Measurements from ENCODE around the gene NDUFS5. TPM values are rescaled to one million over a fixed set of nuclear protein-coding genes. Genes with fewer than 3 reads are reported as not detected.

NDUFS5 gene
- 492 and 758 TPM in 2 replicates for total RNA-seq

DNA sequence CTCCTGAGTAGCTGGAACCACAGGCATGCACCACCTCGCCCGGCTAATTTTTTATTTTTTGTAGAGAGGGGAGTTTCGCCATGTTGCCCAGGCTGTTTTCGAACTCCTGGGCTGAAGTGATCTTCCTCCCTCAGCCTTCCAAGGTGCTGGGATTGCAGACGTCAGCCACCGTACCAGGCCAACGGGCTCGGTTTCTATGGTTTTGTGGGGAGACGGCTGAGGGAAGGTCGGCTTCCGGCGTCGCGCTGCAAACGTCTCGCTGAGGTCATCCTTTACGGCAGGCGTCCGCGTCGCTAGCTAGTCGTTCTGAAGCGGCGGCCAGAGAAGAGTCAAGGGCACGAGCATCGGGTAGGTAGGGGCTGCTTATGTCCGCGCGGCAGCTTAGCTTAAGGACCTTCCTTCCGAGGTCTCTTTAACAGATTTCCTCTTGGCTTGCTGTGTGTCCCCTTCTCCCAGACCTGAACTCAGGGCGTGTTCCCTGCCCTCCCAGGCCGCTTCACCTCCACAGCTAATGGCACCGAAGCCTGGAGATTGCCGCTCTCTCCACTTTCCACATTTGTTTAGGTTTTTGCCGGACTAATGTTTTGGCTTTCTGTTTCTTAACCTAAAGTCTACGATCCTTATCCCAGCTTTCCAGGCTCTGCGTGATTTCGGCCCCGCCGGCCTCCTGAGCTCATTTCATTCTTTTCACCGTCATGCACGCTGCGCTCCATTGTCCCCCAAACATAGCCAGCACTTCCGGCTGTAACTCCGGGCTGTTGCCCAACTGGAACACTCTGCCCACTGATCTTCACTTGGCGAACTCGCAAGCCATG is at the start of gene NDUFS5:
Gene NDUFS5, plus strand, starts transcription at position 300 of the 815 bp plus-strand sequence. CDS start 2,375 bp downstream, outside the sequence.

DNA sequence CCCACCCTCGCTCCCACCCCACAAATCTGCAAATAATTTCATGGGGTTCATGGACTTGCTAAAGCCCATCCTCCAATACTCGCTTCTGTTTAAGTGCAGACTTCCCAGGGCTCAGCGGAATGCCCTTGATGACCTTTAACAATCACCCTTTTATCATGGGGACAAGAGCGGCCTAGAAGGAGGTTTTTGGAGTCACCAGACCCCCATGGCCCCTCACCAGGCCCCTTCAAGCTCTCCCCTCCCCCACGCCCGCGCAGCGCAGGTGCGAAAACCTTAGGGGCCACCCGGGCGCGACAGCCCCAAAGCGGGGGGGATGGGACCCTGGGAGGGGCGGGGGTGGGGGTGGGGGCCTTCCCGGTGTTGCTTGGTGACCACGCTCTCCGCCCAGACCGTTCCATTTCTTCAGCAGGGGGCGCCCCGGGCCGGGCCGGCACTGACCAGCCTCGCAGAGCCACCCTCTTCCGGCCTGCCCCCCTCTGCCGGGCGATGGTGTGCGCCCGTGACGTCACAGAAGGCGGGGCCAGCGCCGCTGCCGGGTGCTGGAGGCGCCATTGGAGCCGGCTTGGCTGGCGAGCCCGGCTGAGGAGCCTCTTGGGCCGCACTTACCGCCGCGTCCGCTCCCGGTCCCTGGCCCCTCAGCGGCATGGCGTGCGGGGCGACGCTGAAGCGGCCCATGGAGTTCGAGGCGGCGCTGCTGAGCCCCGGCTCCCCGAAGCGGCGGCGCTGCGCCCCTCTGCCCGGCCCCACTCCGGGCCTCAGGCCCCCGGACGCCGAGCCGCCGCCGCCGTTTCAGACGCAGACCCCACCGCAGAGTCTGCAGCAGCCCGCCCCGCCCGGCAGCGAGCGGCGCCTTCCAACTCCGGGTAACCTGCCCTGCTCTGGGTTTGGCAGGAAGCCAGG is 35.2 kb upstream of the NDUFS5 start, which contains the start of gene AKIRIN1:
Gene AKIRIN1, plus strand, starts transcription at position 539 of the 900 bp plus-strand sequence. Its CDS starts 105 bp downstream, at position 644.

Other genes with a start within 250 kb of the NDUFS5 start
- gene RRAGC, start 166.6 kb upstream of the NDUFS5 start, total RNA-seq: 6.5 and 9.0 TPM in 2 replicates
- 30.0 and 39.2 TPM in 2 replicates for gene MYCBP, start 153.0 kb upstream of the NDUFS5 start, total RNA-seq
- gene GJA9, start 144.8 kb upstream of the NDUFS5 start, total RNA-seq: not detected in 2 replicates
- gene RHBDL2, start 84.5 kb upstream of the NDUFS5 start, total RNA-seq: 12.6 and 15.3 TPM in 2 replicates
- 33.8 and 53.5 TPM in 2 replicates for gene AKIRIN1, start 35.1 kb upstream of the NDUFS5 start, total RNA-seq
- 78.6 and 111 TPM in 2 replicates for gene MACF1, start 178.3 kb downstream of the NDUFS5 start, total RNA-seq

Measured in airway epithelial cell (primary cell).